ENCODE measurements around the gene GNE. TPM values are rescaled to one million over a fixed set of nuclear protein-coding genes. Genes with fewer than 3 reads are reported as not detected.

Gene GNE
- polyA plus RNA-seq, 3 donors = 4.1 to 5.0 (median 4.5) TPM

- no peak for TF ChIP-seq CTCF (IDR thresholded peaks at IDR 0.05)
- no peaks in the 10 kb centered on the region for H3K9me3 Mint-ChIP-seq
- H3K27ac ChIP-seq (ENCODE audit: low read depth in 1 of 2, low read length in 2 of 2) = no peak overlapping the region
- H3K4me3 ChIP-seq (replicated peaks in 1 of 3; ENCODE audit: low read depth in 2 of 3, low read length in 3 of 3) = no peak overlapping the region
- 92% methylated on average over 4 of the region's 7 CpGs for WGBS (ENCODE audit: insufficient coverage)
- peak overlapping the region in 2 of 7 donors; percentile 55 to 63 for H3K27ac Mint-ChIP-seq
- H2AFZ ChIP-seq (ENCODE audit: insufficient read depth, low read depth, low read length, poor library complexity, severe bottlenecking) = no peak overlapping the region
- no peak overlapping the region for H3K4me2 ChIP-seq (replicated peaks; ENCODE audit: extremely low read depth, low read length, poor library complexity, severe bottlenecking)
- no peaks in the 10 kb centered on the region for H3K9me3 ChIP-seq (replicated peaks in 1 of 2; ENCODE audit: control insufficient read depth in 1 of 2, insufficient read depth in 1 of 2, low read length in 2 of 2)
- H3K4me3 Mint-ChIP-seq = no peak overlapping the region
- no peak for DNase-seq
- peaks cover 0 to 3% of the 10 kb centered on the region in 2 donors for H3K36me3 Mint-ChIP-seq
- H3K4me1 Mint-ChIP-seq = peaks cover 3% of the 10 kb centered on the region
- no peaks in the 10 kb centered on the region for H3K79me2 ChIP-seq (ENCODE audit: insufficient read depth, low read length)
- no peaks in the 10 kb centered on the region for H4K20me1 ChIP-seq (ENCODE audit: insufficient read depth, low read length)
- H3K9ac ChIP-seq (ENCODE audit: insufficient read depth, low read length, poor library complexity, severe bottlenecking) = no peak overlapping the region
- peaks cover 0 to 2% (median 2%) of the 10 kb centered on the region in 3 donors for H3K27me3 Mint-ChIP-seq (ENCODE audit: low read depth in 3 of 3)
- no peaks in the 10 kb centered on the region for H3K27me3 ChIP-seq (ENCODE audit: control insufficient read depth in 2 of 2, insufficient read depth in 2 of 2, low read length in 2 of 2)
- no peaks in the 10 kb centered on the region for H3K36me3 ChIP-seq (replicated peaks in 1 of 2; ENCODE audit: control insufficient read depth in 1 of 2, insufficient read depth in 2 of 2, low read length in 2 of 2)
- H3K4me1 ChIP-seq (ENCODE audit: control insufficient read depth in 1 of 2, insufficient read depth in 2 of 2, low read length in 2 of 2) = no peaks in the 10 kb centered on the region
- intact Hi-C loops (cut with micrococcal nuclease) = no loop called here
These were observed 24.0 kb upstream of the GNE start for GRCh38 chr9:36282275-36282674.

- H3K36me3 ChIP-seq (replicated peaks in 1 of 2; ENCODE audit: control insufficient read depth in 1 of 2, insufficient read depth in 2 of 2, low read length in 2 of 2) = no peaks in the 10 kb centered on the region
- no peak overlapping the region for H3K4me3 ChIP-seq (replicated peaks in 1 of 3; ENCODE audit: low read depth in 2 of 3, low read length in 3 of 3)
- peaks cover 9% of the 10 kb centered on the region for H3K4me1 Mint-ChIP-seq
- H3K9me3 ChIP-seq (replicated peaks in 1 of 2; ENCODE audit: control insufficient read depth in 1 of 2, insufficient read depth in 1 of 2, low read length in 2 of 2) = no peaks in the 10 kb centered on the region
- no peak overlapping the region for H2AFZ ChIP-seq (ENCODE audit: insufficient read depth, low read depth, low read length, poor library complexity, severe bottlenecking)
- WGBS (ENCODE audit: insufficient coverage) = 94% methylated on average over 2 of the region's 4 CpGs
- no peaks in the 10 kb centered on the region for H3K9me3 Mint-ChIP-seq
- no peak for TF ChIP-seq CTCF (IDR thresholded peaks at IDR 0.05)
- no peak overlapping the region for H3K27ac ChIP-seq (ENCODE audit: low read depth in 1 of 2, low read length in 2 of 2)
- H3K9ac ChIP-seq (ENCODE audit: insufficient read depth, low read length, poor library complexity, severe bottlenecking) = no peak overlapping the region
- H3K27me3 Mint-ChIP-seq (ENCODE audit: low read depth in 3 of 3) = peaks cover 0 to 2% (median 2%) of the 10 kb centered on the region in 3 donors
- no peaks in the 10 kb centered on the region for H3K79me2 ChIP-seq (ENCODE audit: insufficient read depth, low read length)
- intact Hi-C loops (cut with micrococcal nuclease) = no loop called here
- no peaks in the 10 kb centered on the region for H4K20me1 ChIP-seq (ENCODE audit: insufficient read depth, low read length)
- H3K4me1 ChIP-seq (ENCODE audit: control insufficient read depth in 1 of 2, insufficient read depth in 2 of 2, low read length in 2 of 2) = no peaks in the 10 kb centered on the region
- H3K4me3 Mint-ChIP-seq = no peak overlapping the region
- no peak for DNase-seq
- H3K36me3 Mint-ChIP-seq = peaks cover 0 to 3% of the 10 kb centered on the region in 2 donors
- H3K27ac Mint-ChIP-seq = no peak overlapping the region
- no peaks in the 10 kb centered on the region for H3K27me3 ChIP-seq (ENCODE audit: control insufficient read depth in 2 of 2, insufficient read depth in 2 of 2, low read length in 2 of 2)
- H3K4me2 ChIP-seq (replicated peaks; ENCODE audit: extremely low read depth, low read length, poor library complexity, severe bottlenecking) = no peak overlapping the region
These were observed 22.7 kb upstream of the GNE start for GRCh38 chr9:36280989-36281388.

All from CD14-positive monocyte (primary cell).